Measurements from ENCODE around the gene ADARB1.

ADARB1 gene

GRCh38 chr21:45190013-45190412, 115.6 kb downstream of the ADARB1 start:
- DNase-seq: no peak

- no peak for DNase-seq
Measured at GRCh38 chr21:45192332-45192731, 118.0 kb downstream of the ADARB1 start.

- no peak for DNase-seq
Measured at GRCh38 chr21:45196620-45197019, 122.2 kb downstream of the ADARB1 start.

GRCh38 chr21:45199201-45199600, 124.8 kb downstream of the ADARB1 start:
- DNase-seq: no peak

GRCh38 chr21:45200031-45200430, 125.7 kb downstream of the ADARB1 start:
- DNase-seq: no peak

- DNase-seq: no peak
Measured at GRCh38 chr21:45200581-45201296, 126.4 kb downstream of the ADARB1 start.

GRCh38 chr21:45202344-45202743, 128.0 kb downstream of the ADARB1 start:
- DNase-seq: no peak

GRCh38 chr21:45202889-45203288, 128.5 kb downstream of the ADARB1 start:
- no peak for DNase-seq

GRCh38 chr21:45203983-45204382, 129.6 kb downstream of the ADARB1 start:
- DNase-seq: no peak

GRCh38 chr21:45204395-45204794, 130.0 kb downstream of the ADARB1 start:
- no peak for DNase-seq

GRCh38 chr21:45207839-45208626, 133.7 kb downstream of the ADARB1 start:
- no peak for DNase-seq

- no peak for DNase-seq
Measured at GRCh38 chr21:45208627-45208951, 134.2 kb downstream of the ADARB1 start.

- no peak for DNase-seq
Measured at GRCh38 chr21:45209046-45209445, 134.7 kb downstream of the ADARB1 start.

- DNase-seq: peak in 4 of 56 donors; percentile 9 to 44 (median 22)
Measured at GRCh38 chr21:45209685-45210284, 135.4 kb downstream of the ADARB1 start.

GRCh38 chr21:45210461-45210983, 136.1 kb downstream of the ADARB1 start:
- DNase-seq: no peak

- DNase-seq: no peak
Measured at GRCh38 chr21:45211661-45212060, 137.3 kb downstream of the ADARB1 start.

- no peak for DNase-seq
Measured at GRCh38 chr21:45213392-45213791, 139.0 kb downstream of the ADARB1 start.

- no peak for DNase-seq
Measured at GRCh38 chr21:45215213-45215612, 140.8 kb downstream of the ADARB1 start.

GRCh38 chr21:45217010-45217409, 142.6 kb downstream of the ADARB1 start:
- no peak for DNase-seq

GRCh38 chr21:45219517-45219916, 145.1 kb downstream of the ADARB1 start:
- no peak for DNase-seq

- DNase-seq: no peak
Measured at GRCh38 chr21:45220071-45220481, 145.7 kb downstream of the ADARB1 start.

Measured in amygdala (tissue), 56 donors.